Activated CD8-positive, alpha-beta T cell treated with anti-CD3 and anti-CD28 coated beads for 36 hours (primary cell): ENCODE data around the gene MAPK8. TPM values are rescaled to one million over a fixed set of nuclear protein-coding genes. Genes with fewer than 3 reads are reported as not detected.

ENCODE experiments used
- ATAC-seq: fragments of 200-7000 bp; cut with Tn5 transposase; one replicate; pipeline ENCODE4 v1.10.0; 2021; ENCODE audit warnings: mild to moderate bottlenecking, moderate library complexity
- CTCF ChIA-PET: fragments of 350-600 bp; sonication (Branson Sonifier 250); formaldehyde crosslinking; loops from one replicate; lab custom pipeline; 2021; ENCODE audit warnings: antibody characterized with exemption; lab: Charles Lee
- POLR2A ChIA-PET: fragments of 350-600 bp; sonication (Branson Sonifier 250); formaldehyde crosslinking; loops from one replicate; lab custom pipeline; 2021; ENCODE audit warnings: antibody characterized with exemption; lab: Charles Lee
- DNase-seq: peaks from one replicate; pipeline ENCODE4 v3.0.0-alpha.2; 2020
- H3K27ac Mint-ChIP-seq: one replicate; pipeline ENCODE4 v1.8.0; 2021; ENCODE audit warnings: mild to moderate bottlenecking, mixed read lengths
- H3K27me3 Mint-ChIP-seq: one replicate; pipeline ENCODE4 v1.8.0; 2021; ENCODE audit warnings: mixed read lengths
- H3K36me3 Mint-ChIP-seq: one replicate; pipeline ENCODE4 v1.8.0; 2021; ENCODE audit warnings: low read depth, mixed read lengths
- H3K4me1 Mint-ChIP-seq: one replicate; pipeline ENCODE4 v1.8.0; 2021; ENCODE audit warnings: low read depth, mixed read lengths
- H3K4me3 Mint-ChIP-seq: one replicate; pipeline ENCODE4 v1.8.0; 2021; ENCODE audit warnings: mild to moderate bottlenecking, moderate library complexity, mixed read lengths
- H3K9me3 Mint-ChIP-seq: one replicate; pipeline ENCODE4 v1.8.0; 2021; ENCODE audit warnings: mixed read lengths
- CTCF ChIP-seq: fragments of 200-600 bp; IDR thresholded peaks from one replicate; pipeline ENCODE4 v1.8.0; 2022; ENCODE audit warnings: antibody characterized with exemption, mild to moderate bottlenecking
- intact Hi-C: fragments of 100-400 bp; cut with micrococcal nuclease; formaldehyde crosslinking; loops from one replicate; pipeline ENCODE4 v1.10.0; 2022
- total RNA-seq, 2 experiments: library from RNA; stranded (reverse); gene quantifications; one replicate each; pipeline ENCODE4 v1.2.3, GENCODE V29; 2021

MAPK8 gene
- total RNA-seq, 2 experiments from 2014 or later, result 40.5 to 41.1 TPM

- Mint-ChIP-seq H3K4me1 (peaks cover 59% of the 10 kb centered on the region), H3K9me3 (no peaks in the 10 kb centered on the region), H3K36me3 (no peaks in the 10 kb centered on the region), H3K27ac (peak overlapping the region; percentile 47), H3K27me3 (no peaks in the 10 kb centered on the region), H3K4me3 (no peak overlapping the region)
- CTCF ChIA-PET, result interaction anchor here (1.2 kb wide), 1 partner anchor 9 kb away, joined by 3 read pairs; no protein-coding TSS in a partner anchor
- peak; percentile 75 for ATAC-seq
- DNase-seq, result peak; percentile 11
- TF ChIP-seq CTCF, result no peak
- intact Hi-C loops, result no loop called here
- POLR2A ChIA-PET, result interaction anchor here (1.0 kb wide), 1 partner anchor 247 kb away, joined by 3 read pairs; no protein-coding TSS in a partner anchor
These were observed 84.7 kb downstream of the MAPK8 start for GRCh38 chr10:48390933-48391845.

- CTCF ChIA-PET, result interaction anchor here (1.2 to 2.0 kb wide), 3 partner anchors 10 to 267 kb away, joined by 3 to 6 read pairs (median 3); no protein-coding TSS in a partner anchor
- TF ChIP-seq CTCF, result no peak
- ATAC-seq, result no peak
- POLR2A ChIA-PET, result interaction anchor here (0.7 kb wide), 1 partner anchor 38 kb away, joined by 3 read pairs; no protein-coding TSS in a partner anchor
- DNase-seq, result no peak
- intact Hi-C loops, result no loop called here
- Mint-ChIP-seq H3K9me3 (no peaks in the 10 kb centered on the region), H3K4me3 (no peak overlapping the region), H3K4me1 (peaks cover 59% of the 10 kb centered on the region), H3K27ac (no peak overlapping the region), H3K36me3 (no peaks in the 10 kb centered on the region), H3K27me3 (no peaks in the 10 kb centered on the region)
These were observed 85.5 kb downstream of the MAPK8 start for GRCh38 chr10:48391994-48392393.

GRCh38 chr10:48398261-48398660 lies 91.8 kb downstream of the MAPK8 start:
- peaks cover 29% of the 10 kb centered on the region for H3K4me1 Mint-ChIP-seq
- no peak overlapping the region for H3K27ac Mint-ChIP-seq
- H3K36me3 Mint-ChIP-seq, result no peaks in the 10 kb centered on the region
- no peaks in the 10 kb centered on the region for H3K9me3 Mint-ChIP-seq
- DNase-seq (no peak), ATAC-seq (no peak)
- no peaks in the 10 kb centered on the region for H3K27me3 Mint-ChIP-seq
- intact Hi-C loops, result no loop called here
- ChIA-PET CTCF (no interaction called here), POLR2A (no interaction called here)
- no peak overlapping the region for H3K4me3 Mint-ChIP-seq
- no peak for TF ChIP-seq CTCF

GRCh38 chr10:48399056-48399541 lies 92.6 kb downstream of the MAPK8 start:
- Mint-ChIP-seq H3K27ac (no peak overlapping the region), H3K9me3 (no peaks in the 10 kb centered on the region), H3K4me1 (peaks cover 24% of the 10 kb centered on the region), H3K4me3 (no peak overlapping the region), H3K27me3 (no peaks in the 10 kb centered on the region), H3K36me3 (no peaks in the 10 kb centered on the region)
- intact Hi-C loops, result no loop called here
- ChIA-PET CTCF (interaction anchor here (1.2 to 1.4 kb wide), 2 partner anchors 35 to 257 kb away, joined by 3 to 6 read pairs; no protein-coding TSS in a partner anchor), POLR2A (no interaction called here)
- TF ChIP-seq CTCF, result no peak
- no peak for ATAC-seq
- no peak for DNase-seq

GRCh38 chr10:48399551-48399950 lies 93.1 kb downstream of the MAPK8 start:
- TF ChIP-seq CTCF, result no peak
- Mint-ChIP-seq H3K9me3 (no peaks in the 10 kb centered on the region), H3K4me3 (no peak overlapping the region), H3K4me1 (peaks cover 24% of the 10 kb centered on the region), H3K27ac (no peak overlapping the region), H3K36me3 (no peaks in the 10 kb centered on the region), H3K27me3 (no peaks in the 10 kb centered on the region)
- ATAC-seq, result no peak
- no peak for DNase-seq
- ChIA-PET CTCF (interaction anchor here (1.2 to 1.4 kb wide), 2 partner anchors 36 to 257 kb away, joined by 3 to 6 read pairs; no protein-coding TSS in a partner anchor), POLR2A (no interaction called here)
- intact Hi-C loops, result no loop called here
